GM10266 (cell line): ENCODE results near the gene KRTAP10-1.

ENCODE experiments used
- DNase-seq: peaks from one replicate; pipeline ENCODE4 v3.0.0; 2012; ENCODE audit errors: extremely low spot score
- CTCF ChIP-seq: IDR thresholded peaks from 2 replicates; pipeline ENCODE4 v1.5.1; 2012; ENCODE audit warnings: mild to moderate bottlenecking, low read depth; ENCODE audit not compliant: control insufficient read depth, insufficient read depth; ENCODE audit errors: missing control alignments

The KRTAP10-1 gene

GRCh38 chr21:44531606-44532564 is 8.1 kb downstream of the KRTAP10-1 start:
- no peak for TF ChIP-seq CTCF
- no peak for DNase-seq

DNA sequence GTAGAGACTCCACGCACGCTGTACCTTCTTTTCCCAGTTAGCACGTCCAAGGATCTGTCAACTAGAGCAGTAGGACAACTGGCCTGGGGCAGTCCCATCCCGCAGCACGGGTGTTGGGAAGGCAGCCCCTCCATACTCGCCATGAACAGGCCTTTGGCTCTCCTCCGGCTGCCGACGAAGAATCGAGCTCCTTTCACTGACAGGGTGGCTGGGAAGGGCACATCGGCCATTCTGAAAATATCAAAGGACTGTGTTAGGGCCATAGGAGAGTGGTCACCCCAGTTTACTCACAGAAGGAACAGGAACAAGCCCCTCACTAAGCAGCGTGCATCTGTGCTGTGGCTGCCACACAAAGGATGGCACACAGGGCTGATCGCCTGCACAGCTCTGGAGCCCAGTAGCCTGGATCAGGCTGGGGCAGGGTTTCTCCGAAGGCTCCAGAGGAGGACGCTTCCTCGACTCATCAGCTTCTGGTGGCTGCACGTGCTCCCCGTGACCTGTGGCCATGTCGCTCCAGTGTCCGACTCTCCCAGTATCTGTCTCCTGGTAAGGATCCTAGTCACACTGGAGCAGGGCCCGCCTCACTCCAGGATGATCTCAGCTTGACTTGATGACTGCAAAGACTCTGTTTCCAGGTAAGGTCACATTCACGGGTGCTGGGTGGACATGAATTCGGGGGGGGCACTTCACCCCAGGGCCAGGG is 8.9 kb downstream of the KRTAP10-1 start:
- DNase-seq = no peak
- no peak for TF ChIP-seq CTCF

DNA sequence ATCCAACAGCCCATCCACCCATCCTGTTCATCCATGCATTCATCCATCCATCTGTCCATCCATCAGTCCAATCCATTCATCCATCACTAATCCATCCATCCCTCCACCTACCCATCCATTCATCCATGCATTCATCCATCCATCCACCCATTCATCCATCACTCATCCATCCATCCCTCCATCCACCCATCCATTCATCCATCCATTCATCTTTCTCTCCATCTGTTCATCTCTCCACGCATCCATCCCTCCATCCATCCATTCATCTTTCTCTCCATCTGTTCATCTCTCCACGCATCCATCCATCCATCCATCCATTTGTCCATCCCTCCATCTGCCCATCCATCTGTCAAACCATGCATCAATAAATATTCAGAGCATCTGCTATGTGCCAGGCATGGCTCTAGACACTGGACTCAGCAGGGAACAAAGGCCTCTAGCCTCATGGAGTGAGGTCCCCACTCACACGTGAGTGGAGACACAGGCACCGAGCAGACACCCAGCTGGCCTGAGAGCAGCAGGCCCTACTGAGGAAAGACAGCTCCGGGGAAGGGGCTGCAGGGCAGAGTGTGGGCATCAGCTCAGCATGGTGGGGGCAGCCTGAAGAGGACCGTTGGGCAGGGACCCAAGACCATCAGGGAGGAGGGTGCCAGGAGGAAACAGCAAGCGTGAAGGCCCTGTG is 9.6 kb downstream of the KRTAP10-1 start:
- no peak for DNase-seq
- no peak for TF ChIP-seq CTCF

DNA sequence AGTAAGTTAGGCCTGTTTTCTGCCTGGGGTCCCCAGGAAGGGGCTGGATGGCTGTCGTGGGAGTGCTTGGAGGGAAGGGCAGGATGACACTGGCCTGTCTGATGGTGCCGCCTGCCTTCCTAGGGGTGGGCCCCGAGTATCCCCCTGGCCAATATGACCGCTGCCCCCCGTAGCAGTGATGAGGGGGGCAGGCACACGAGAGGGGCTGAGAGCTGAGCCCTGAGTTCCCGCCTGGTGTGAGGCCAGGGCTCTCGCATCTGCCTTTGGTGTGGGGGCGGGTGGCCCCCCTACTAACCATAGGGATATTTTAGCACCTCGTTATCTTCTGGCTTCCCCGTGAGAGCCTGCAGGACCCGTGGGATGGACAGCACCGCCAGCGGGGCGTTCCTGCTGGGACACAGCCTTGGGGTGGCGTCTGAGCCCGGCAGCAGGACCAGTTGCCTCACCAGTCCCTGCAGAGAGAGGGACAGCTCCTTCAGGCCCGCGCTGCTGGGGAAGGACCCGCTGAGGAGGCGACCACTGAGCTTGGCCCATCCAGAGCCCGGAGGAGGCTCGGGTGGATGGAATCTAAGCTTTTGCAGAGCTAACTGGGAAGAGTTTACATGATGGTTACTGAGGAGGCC is 10.4 kb downstream of the KRTAP10-1 start:
- DNase-seq = no peak
- TF ChIP-seq CTCF = no peak

- no peak for TF ChIP-seq CTCF
- no peak for DNase-seq
These were observed 11.0 kb downstream of the KRTAP10-1 start for GRCh38 chr21:44529011-44529421.

- no peak for DNase-seq
- TF ChIP-seq CTCF = no peak
These were observed 11.4 kb downstream of the KRTAP10-1 start for GRCh38 chr21:44528634-44528995.
